ENCODE measurements around the gene OFD1. TPM values are rescaled to one million over a fixed set of nuclear protein-coding genes. Genes with fewer than 3 reads are reported as not detected.
A peak's percentile ranks its signal among the peaks of the same experiment; 100 is the strongest.

OFD1 gene
- total RNA-seq, 1 donor from 2014 or later = 37.7 TPM

GRCh38 chrX:13697976-13698375 is 36.6 kb upstream of the OFD1 start:
- Mint-ChIP-seq H3K27me3 (no peaks in the 10 kb centered on the region), H3K4me1 (ENCODE audit: unreplicated experiment) (peaks cover 12% of the 10 kb centered on the region), H3K36me3 (peaks cover 18% of the 10 kb centered on the region), H3K4me3 (no peak overlapping the region), H3K27ac (peak overlapping the region; percentile 61), H3K9me3 (no peaks in the 10 kb centered on the region)
- no peak for TF ChIP-seq CTCF (conservative IDR thresholded peaks at IDR 0.05)
- DNase-seq (ENCODE audit: extremely low spot score, unreplicated experiment) = no peak

GRCh38 chrX:13698432-13698831 is 36.1 kb upstream of the OFD1 start:
- no peak overlapping the region for H3K4me3 Mint-ChIP-seq
- no peak for DNase-seq (ENCODE audit: extremely low spot score, unreplicated experiment)
- peak overlapping the region; percentile 61 for H3K27ac Mint-ChIP-seq
- peaks cover 8% of the 10 kb centered on the region for H3K4me1 Mint-ChIP-seq (ENCODE audit: unreplicated experiment)
- peaks cover 18% of the 10 kb centered on the region for H3K36me3 Mint-ChIP-seq
- H3K9me3 Mint-ChIP-seq = no peaks in the 10 kb centered on the region
- no peak for TF ChIP-seq CTCF (conservative IDR thresholded peaks at IDR 0.05)
- no peaks in the 10 kb centered on the region for H3K27me3 Mint-ChIP-seq

GRCh38 chrX:13699183-13699826 is 35.2 kb upstream of the OFD1 start:
- Mint-ChIP-seq H3K27me3 (no peaks in the 10 kb centered on the region), H3K4me3 (no peak overlapping the region), H3K4me1 (ENCODE audit: unreplicated experiment) (peaks cover 4% of the 10 kb centered on the region), H3K27ac (no peak overlapping the region), H3K36me3 (peaks cover 18% of the 10 kb centered on the region), H3K9me3 (no peaks in the 10 kb centered on the region)
- DNase-seq (ENCODE audit: extremely low spot score, unreplicated experiment) = no peak
- no peak for TF ChIP-seq CTCF (conservative IDR thresholded peaks at IDR 0.05)

GRCh38 chrX:13700380-13700779 is 34.2 kb upstream of the OFD1 start:
- H3K9me3 Mint-ChIP-seq = no peaks in the 10 kb centered on the region
- H3K27me3 Mint-ChIP-seq = no peaks in the 10 kb centered on the region
- no peak overlapping the region for H3K27ac Mint-ChIP-seq
- peaks cover 4% of the 10 kb centered on the region for H3K4me1 Mint-ChIP-seq (ENCODE audit: unreplicated experiment)
- no peak for TF ChIP-seq CTCF (conservative IDR thresholded peaks at IDR 0.05)
- peaks cover 17% of the 10 kb centered on the region for H3K36me3 Mint-ChIP-seq
- no peak overlapping the region for H3K4me3 Mint-ChIP-seq
- no peak for DNase-seq (ENCODE audit: extremely low spot score, unreplicated experiment)

GRCh38 chrX:13702111-13702789 is 32.3 kb upstream of the OFD1 start:
- Mint-ChIP-seq H3K27ac (peak overlapping the region; percentile 10), H3K9me3 (no peaks in the 10 kb centered on the region), H3K4me3 (no peak overlapping the region), H3K27me3 (no peaks in the 10 kb centered on the region), H3K36me3 (peaks cover 10% of the 10 kb centered on the region), H3K4me1 (ENCODE audit: unreplicated experiment) (no peaks in the 10 kb centered on the region)
- TF ChIP-seq CTCF (conservative IDR thresholded peaks at IDR 0.05) = no peak
- DNase-seq (ENCODE audit: extremely low spot score, unreplicated experiment) = no peak
